Kidney capillary endothelial cell (primary cell): Measurements from ENCODE around the gene NRCAM.

Source experiments
- DNase-seq: peaks from one replicate; pipeline ENCODE4 v3.0.0-alpha.2; 2018; ENCODE audit warnings: low spot score

Gene NRCAM

DNA sequence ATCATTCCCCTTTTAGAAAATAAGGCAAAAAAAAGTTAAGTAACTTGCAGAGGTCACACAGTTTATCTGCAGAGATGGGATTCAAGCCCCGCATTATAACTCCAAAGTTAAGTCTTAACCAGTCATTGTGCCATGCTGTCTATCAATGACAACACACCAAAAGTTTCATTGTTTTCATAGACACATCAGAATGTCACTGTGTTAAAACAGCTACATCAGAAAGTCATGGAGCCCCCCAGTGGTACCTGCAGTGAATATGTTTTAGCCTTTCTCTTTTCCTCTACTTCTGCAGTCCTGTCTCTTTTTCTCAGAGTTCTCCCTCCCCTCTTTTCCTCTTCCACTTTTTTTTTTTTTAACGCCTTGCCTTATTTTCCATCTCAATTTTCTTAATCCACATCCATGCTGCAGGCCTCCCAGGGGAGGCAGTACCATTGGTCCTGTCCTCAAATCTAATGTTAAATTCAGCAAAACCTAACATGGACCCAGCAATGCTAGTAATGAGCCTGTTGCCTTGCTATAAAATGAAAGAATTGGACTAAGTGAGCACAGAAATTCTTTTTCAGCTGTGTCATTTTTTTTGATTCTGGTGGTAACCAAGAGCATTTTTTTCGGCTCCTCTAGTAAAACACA is 3.8 kb upstream of the NRCAM start:
- DNase-seq = peak; percentile 57

DNA sequence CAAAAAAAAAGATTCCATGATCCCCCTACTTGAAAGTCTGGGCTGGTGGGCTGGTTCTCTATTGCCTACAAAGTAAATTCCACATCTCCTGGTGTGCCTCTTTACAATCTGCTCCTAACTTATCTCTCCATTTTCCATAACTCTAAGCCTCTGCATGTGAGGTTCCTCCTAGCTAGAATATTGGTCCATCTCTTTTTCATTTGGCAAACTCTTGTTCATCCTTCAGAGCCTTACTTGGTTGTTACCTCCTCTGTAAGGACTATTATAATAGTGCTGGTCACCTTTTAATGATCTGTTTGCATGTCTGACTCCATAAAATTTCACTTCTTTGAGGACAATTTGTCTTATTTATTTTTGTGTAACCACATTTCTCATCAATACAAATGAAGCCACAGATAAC is 1.6 kb upstream of the NRCAM start:
- no peak for DNase-seq

DNA sequence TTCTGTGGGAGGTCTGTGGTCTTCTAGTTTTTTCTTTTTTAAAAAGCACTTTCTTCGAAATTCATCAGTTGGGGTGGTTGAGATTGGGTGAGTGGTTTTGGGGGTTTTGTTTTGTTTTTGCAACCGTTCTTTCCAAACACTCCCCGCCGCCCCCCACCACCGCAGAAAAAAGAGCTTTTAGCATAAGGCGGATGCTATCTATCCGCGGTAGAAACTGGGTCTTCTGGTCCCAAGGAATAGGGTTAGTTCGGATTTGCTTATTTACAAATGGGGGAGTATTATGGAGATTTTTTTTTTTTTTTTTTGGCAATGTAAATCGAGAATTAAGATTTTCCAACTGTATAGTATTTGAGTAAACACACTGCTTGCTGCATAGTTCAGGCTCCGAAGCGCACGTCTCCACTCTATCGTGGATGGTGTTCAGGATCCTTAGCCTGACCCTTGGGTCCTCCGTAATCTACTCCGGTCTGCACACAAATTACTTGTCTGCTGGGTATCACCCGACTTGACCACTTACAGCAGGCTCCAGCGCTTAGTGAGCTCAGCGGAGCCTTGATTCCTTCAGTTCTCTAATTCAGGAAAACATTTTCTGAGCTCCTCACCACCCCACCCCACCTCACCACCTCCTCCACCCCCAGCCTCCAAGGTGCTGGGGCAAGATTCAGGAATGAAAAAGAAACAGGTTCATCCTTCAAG is 757 bp upstream of the NRCAM start:
- DNase-seq = no peak

DNA sequence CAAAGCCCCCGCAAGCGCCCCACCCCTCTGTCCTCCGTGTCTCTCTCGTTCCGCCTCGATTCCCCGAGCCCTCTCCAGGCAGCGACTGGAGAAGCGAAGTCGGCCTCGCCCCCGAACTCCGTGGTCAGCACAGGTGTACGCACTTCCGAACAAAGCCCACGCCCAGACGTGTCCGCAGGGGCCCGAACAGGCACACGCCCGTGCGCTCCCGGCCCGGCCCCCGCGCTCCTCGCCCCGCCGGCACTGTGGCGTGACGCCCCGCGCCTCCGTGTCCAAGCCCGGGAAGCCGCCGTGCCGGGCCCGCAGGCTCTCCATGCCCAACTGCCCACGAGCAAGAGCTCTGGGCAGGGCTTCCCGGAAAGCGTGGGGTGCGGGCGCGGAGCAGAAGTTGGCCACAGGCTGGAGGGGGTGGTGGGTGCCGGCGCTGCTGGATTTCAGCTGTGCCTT is 662 bp downstream of the NRCAM start:
- DNase-seq = no peak

DNA sequence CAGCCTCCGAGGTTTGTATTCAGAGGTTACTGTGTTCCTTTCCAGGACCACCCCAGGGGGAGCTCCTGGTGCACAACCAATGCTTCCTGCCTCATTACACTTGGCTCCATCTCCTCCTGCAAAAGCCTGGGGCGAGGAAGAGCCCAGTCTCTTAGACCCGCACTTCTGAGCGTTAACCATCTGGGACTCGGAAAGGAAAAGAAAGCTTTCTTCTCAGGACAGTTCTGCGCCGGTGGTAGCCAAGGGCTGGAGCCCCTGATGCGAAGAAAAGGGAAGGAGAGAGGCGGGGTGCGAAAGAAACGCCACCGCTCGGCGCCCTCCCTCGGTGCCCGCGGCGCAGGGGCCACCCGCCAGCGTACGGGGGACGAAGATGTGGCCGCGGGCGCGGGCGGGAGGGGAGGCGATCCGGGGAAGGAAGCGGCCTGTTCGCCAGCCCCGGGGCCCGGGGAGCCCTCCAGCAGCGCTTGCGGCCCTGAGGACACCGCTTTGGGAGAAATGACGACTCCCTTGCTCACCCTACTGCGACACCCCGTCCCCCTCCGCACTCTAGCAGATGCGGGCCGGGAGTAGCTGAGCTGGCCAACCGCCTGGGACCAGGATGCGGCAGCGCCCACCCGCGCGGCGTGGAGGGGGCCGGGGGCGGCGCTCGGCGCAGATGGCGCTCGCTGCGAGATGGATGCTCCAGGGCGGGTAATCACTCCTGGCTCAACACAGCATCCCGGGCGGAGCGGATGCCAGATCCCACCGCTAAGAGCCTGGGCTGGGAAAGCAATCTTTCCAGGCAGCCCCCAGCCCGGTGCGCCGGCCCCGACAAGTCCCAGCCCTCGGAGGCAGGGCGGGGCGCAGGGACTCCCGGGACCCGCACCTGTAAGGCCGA is 1.3 kb downstream of the NRCAM start:
- peak; percentile 32 for DNase-seq

DNA sequence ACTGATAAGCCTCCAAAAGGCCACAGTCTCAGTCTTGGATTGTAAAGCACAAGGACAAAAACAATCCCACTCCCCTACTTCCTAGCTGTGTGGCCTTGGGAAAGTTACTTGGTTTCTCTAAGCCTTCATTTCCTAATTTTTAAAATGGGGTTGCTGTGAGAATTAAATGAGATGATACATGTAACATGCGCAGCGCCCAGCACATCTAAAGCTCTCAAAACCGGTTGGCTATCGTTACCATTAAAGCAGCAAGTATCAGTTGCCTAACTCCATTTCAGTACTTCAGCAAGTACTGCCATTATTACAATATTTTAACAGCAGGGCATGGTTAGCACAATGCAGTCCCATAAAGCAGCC is 1.9 kb downstream of the NRCAM start:
- no peak for DNase-seq

DNA sequence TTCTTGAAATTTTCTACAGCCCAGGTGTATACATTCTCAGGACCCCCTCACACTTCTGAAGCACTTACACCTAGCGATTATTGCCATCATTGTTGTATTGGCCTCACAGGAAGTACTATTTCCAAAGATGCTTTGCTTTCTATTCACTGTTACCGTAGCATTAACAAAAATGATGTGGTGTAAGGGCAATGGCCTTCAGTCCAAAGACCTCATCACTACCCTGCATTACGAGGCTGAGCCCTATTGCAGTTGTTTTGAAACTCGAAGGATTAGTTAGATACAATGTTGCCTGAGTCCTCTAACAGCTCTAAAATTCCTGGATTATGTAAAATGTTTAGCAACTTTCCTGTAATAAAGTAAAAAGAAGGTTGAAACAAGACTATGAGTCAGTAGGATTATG is 2.9 kb downstream of the NRCAM start:
- no peak for DNase-seq

DNA sequence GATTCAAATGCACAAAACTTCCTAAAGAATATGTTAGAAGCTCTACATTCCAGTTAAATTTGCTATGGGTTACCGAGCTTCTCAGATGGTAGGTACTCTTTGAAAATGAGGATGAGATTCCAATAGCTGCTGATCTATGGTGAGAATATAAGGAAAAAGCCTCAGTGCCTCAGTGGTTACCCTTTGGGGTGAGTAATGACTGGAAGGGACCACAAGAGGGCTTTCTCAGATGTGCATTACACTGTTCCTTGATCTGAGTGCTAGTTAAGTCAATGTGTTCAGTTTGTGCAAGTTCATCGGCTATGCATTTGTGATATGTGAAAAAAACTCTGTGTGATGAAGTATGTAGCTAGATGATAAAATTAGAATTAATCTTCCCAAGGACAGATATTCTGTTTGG is 3.5 kb downstream of the NRCAM start:
- DNase-seq = peak; percentile 33

DNA sequence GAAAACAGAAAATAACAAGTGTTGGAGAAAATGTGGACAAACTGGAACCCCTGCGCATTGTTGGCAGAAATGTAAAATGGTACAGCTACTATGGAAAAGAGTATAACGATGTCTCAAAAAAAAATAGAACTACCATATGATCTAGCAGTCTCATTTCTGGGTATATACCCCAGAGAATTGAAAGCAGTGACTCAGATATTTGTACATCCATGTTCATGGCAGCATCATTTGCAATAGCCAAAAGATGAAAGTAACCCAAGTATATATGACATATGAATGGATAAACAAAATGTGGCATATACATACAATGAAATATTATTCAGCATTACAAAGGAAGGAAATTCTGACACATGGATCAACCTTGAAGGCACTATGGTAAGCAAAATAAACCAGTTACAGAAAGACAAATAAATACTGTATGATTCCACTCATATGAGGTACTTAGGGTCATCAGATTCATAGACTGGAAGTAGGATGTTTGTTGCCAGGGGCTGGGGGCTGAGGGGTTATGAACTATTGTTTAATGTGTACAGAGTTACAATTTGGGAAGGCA is 4.9 kb downstream of the NRCAM start:
- DNase-seq = peak; percentile 26

DNA sequence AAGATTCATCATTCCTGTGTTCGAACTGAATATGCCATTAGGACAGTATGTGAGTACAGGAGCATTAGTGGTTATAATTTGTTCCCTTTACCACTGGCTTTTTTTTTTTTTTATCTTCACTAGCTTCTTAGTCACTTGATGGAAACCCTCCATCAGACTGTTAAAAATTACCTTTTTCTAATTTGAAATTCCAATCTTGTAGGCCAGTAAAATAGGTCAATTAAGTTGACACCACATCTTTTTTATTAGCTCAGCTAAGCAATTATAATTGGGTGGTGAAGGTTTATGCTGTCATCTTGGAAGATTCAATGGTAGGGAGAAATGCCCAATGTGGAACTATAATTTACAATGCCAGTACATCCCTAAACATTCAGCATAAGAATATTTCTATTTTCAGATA is 6.1 kb downstream of the NRCAM start:
- no peak for DNase-seq

DNA sequence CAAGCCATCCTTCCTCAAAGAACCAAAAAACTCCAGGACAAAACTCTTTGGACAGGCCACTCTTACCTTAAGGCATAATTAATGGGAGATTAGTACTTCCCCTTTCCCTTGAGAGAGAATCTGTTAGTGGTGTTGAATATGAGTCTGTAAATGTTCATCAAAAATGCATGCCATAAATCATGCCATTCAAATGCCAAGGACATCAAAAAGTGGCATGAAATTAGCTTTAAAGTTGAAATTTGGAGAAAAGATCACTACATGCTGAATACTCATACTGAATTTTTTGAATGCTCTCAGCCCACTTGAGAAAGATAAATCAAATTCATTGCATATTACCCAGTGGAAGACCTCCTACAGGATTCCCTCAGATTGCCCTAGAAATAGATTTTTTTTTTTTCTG is 6.7 kb downstream of the NRCAM start:
- DNase-seq = no peak

DNA sequence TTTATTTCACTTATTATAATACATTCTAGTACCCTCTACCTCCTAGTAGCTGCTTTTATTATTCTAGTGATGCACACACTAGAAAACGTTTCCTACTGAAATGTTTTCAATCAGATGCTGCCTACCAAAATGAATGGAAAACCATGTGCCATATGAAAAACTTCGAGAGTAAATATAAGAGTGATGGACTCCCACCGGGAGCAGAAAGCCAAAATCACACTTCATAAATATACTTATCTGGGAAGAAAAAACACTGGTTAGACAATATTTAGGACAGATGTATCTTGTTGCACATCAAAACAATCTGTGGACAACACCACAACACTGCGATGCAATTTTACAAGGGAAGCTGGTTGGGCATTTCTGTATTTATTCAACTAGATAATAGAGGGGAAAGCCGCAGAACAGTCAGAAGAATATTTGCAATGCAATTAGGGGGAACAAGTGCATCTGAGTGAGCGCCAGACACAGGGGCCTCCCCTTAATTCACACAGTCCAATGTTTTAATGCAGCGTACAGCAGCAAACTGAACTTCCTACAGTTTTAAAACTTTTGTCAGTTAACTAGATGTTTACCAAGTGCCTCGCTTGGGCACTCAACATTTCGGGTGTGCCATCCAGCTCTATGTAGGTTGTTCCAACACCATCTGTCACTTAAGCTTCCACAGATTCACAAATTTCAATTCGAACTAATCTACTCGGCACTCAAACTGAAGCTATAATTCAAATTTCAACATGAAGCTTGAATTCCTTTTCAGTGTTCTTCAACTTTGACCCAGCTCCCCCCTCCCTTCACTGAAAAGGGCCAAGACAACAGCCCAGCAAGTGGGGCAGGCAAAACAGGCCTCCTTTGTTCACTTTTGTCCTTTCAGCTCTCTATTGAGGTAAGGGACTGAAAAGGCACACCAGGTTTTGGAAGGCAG is 7.4 kb downstream of the NRCAM start:
- DNase-seq = no peak

DNA sequence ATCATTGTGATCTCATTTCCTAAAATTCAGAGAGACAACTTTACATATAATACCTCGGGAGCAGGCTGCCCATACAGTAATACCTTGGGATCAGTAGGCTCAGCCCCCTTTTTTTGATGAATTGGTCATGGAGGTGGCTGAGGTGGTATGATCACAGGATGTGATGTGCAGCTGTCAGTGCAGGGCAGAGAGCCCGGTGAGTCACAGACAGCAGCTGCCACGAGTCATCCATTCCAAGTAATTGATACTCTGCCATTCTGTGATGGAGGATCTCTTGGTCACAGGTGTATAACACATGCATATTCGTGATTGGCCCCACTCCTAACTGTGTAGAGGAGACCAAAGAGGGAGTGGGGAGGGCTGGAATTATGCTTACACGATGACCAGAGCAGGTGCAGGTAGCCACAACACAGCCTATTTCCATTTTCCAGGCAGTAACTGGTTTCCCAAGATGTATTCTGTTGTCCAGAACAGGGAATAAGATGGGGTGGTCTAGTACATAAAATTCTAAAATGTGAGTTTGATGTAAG is 14.1 kb downstream of the NRCAM start:
- DNase-seq = peak; percentile 50

DNA sequence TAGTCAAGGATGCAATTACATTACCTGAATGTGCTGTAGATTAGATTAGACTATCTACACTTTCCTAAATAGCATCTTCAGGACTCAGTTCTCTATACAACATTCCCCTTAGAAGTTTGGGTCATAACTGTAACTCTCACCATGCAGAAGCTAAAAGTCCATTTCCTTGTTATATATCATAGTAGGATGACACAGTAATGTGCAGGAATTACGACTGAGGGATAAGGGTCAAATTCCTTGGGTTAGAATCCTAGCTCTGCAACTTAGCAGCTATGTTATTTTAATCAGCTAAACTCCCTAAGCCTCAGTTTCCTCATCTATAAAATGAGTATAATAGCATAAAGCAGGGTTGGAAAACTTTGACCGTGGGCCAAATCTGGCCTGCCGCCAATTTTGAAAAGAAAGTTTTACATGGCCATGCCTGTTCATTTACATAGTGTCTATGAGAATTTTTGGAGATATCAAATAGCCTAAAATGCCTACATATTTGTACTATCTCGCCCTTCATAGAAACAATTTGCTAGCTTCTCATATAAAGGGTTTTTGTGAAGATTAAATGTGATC is 14.8 kb downstream of the NRCAM start:
- DNase-seq = no peak

DNA sequence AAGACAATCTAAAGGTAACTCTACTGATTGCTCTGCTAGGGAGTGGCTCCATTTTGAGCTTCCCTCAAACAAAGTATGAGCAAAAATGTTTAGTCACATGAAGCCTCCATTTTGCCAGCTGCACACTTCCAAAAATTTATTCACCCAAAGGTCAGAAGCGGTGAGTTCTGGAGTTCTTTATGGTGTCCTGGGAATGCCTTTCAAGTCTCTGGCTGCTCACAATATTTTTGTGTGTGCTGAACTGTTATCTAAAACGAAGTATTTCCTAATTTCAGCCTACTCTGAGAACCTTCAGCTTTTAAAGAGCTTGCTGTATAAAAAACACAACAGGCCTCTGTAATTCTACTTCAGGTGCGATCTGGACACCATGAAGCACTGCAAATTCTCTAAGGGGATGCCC is 15.6 kb downstream of the NRCAM start:
- no peak for DNase-seq

DNA sequence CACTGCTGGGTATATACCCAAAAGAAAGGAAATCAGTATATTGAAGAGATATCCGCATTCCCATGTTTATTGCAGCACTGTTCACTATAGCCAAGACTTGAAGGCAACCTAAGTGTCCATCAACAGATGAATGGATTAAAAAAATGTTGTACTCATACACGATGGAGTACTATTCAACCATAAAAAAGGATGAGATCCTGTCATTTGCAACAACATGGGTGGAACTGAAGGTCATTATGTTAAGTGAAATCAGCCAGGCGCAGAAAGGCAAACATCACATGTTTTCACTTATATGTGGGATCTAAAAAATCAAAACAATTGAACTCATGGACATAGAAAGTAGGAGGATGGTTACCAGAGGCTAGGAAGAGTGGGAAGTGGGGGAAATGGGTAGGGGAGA is 19.3 kb downstream of the NRCAM start:
- DNase-seq = no peak

DNA sequence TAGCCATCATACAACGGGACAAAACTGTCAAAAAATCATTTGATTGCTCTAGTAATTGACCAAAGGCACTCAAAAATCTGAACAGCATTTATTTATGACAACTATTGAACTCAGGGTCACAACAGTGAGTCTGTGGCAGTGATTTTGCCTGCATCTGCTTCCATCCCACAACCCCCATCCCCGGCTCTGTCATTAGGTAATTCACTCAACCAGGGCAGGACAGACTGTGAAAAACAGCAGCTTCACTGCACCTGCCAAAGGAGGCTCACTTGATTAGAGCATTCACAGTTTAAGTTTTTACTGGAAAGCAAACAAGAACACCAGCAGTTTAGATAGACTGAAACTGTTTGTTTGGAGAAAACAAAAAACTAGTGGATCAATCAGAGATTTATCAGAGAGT is 22.2 kb downstream of the NRCAM start:
- no peak for DNase-seq

DNA sequence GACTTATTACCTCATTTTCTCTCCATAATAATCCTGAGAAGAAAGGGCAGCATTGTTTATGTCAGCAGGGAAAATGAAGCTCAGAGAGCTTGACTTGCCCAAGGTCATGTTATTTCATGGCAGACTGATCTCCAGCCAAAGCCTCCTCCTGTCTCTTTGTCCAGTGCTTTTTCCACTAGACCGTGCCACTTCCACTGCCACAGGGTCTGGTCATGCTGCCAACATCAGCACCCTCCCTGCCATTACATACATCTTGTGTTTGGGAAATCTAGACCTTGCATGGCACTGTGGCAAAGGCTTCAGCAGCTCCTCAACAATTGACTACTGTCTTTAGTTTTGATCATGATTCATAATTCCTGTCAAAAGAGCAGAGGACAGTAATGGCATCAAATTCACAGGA is 25.1 kb downstream of the NRCAM start:
- DNase-seq = no peak

DNA sequence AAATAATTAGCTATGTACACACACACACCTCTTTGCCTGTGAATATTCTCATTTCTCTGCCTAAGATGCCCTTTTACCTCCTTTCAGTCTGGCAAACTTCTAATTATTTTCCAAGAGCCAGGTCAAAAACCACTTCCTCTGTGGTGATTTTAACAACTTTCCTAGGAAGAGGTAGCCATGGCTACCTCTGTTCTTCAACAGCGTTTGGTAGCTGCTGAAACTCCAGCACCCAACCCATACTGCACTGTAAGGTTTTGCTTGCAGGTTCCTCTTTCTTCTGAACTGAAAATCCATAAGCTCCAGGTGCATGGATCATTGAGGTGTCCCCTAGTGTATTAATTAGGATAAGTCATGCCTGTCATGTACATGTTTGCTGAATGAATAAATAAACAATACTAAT is 25.6 kb downstream of the NRCAM start:
- no peak for DNase-seq

DNA sequence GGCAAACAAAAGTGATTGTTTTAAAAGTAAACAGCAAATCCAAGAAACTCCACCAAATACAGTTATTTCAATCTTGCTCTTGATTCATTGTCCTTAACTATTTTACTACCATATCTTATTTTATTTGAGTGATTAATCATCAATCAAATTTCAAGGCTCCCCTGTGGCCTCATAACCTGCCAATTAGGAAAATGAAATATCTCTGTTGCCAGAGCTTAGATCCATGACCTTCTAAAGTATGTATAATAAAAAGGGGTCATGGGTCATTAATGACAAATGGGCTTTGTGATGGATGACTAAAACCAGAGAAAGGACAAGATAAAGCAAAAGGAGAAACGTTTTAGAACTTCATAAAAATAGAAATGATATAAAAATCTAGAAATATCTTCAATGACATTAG is 28.5 kb downstream of the NRCAM start:
- no peak for DNase-seq

DNA sequence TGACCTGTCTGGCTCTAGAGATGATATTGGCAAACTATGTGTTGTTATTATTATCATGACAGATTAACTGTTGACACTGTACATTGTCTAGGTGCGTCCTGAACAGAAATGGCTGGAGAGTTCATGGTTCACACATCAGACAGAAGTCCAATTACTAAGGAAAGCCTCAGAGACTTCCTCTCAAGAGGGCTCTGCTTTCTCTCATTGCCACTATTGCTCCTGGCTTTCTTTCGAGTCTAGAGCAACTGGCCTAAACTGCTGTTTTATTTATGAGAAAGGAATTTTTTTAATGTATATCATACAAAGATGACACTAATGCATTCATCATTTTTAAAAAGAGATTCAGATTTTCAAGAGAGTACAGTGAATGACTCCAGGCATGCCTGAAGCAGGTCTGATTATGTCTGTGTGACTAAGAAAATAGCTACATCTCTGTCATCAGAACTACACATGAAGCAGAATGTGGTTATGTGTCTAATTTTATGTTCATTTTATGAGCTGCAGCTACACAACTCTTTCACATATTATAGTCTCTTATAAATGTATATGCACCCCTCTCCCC is 30.4 kb downstream of the NRCAM start:
- no peak for DNase-seq
